ENCODE results near the gene ADORA2A. TPM values are rescaled to one million over a fixed set of nuclear protein-coding genes. Genes with fewer than 3 reads are reported as not detected.

ADORA2A gene
- total and polyA plus RNA-seq, 10 of the 15 experiments (the other 5 are each of a cell fraction or from before 2014, with no cell fraction given): 0.69 to 31.2 (median 18.3) TPM

DNA sequence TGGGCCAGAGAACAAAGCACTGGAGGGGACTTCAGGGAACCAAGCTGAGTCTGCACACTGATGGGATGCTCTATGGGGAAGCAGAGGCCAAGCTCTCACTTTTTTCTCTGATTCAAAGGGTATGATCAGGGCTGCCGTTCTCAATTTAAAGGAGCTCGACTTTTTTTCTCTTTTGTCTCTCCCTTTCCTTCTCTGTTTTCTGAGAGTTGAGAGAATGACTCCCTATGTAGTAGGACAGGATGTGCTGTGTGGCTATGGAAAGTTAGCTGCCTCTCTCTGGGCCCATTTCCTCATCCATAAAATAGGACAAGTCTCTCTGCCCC is 7.9 kb downstream of the ADORA2A start:
- Histone ChIP-seq H3K36me3 (ENCODE audit: control insufficient read depth in 2 of 2, insufficient read depth in 2 of 2, low read length in 1 of 2) (peaks cover 0 to 19% of the 10 kb centered on the region in 2 experiments; a peak in 3 of 4 replicates), H3K27me3 (replicated peaks in 1 of 2; ENCODE audit: control insufficient read depth in 2 of 2, insufficient read depth in 2 of 2, low read length in 1 of 2) (no peaks in the 10 kb centered on the region), H3K4me2 (ENCODE audit: control insufficient read depth, insufficient read depth) (peak overlapping the region; percentile 84), H3K9ac (ENCODE audit: control insufficient read depth, insufficient read depth, low read length) (peak overlapping the region; percentile 60), H3K79me2 (ENCODE audit: control insufficient read depth, insufficient read depth, low read length) (peaks cover 54% of the 10 kb centered on the region), H3K9me3 (replicated peaks; ENCODE audit: control insufficient read depth, insufficient read depth, low read length) (no peaks in the 10 kb centered on the region), H2AFZ (ENCODE audit: control insufficient read depth, low read depth, low read length) (no peak overlapping the region), H3K4me1 (ENCODE audit: control insufficient read depth, insufficient read depth, low read length) (peaks cover 72% of the 10 kb centered on the region), H3K27ac (ENCODE audit: control insufficient read depth, insufficient read depth) (peak overlapping the region; percentile 90), H3K4me3 (peak overlapping the region; percentile 56), H4K20me1 (ENCODE audit: control insufficient read depth, insufficient read depth) (no peaks in the 10 kb centered on the region)
- no peak for DNase-seq (ENCODE audit: low read depth, low spot score)
- 0% methylated on average over 2 of the region's 2 CpGs for WGBS (ENCODE audit: insufficient coverage, insufficient replicate concordance, low lambda C conversion rate, missing lambda C conversion rate)
- in situ Hi-C loops (cut with MboI) (loop anchor here (5.0 kb wide), 1 partner anchor 48 kb away; no protein-coding TSS in a partner anchor), intact Hi-C loops (cut with micrococcal nuclease; ENCODE audit: unreplicated experiment) (loop anchor here (2.0 to 10.0 kb wide), 2 partner anchors 68 to 110 kb away; no protein-coding TSS in a partner anchor)
- no TSS peak for BruUV-seq (replicated peaks)
- ATAC-seq: no peak
- CTCF ChIA-PET: interaction anchor here (1.0 to 19.9 kb wide), 17 partner anchors 8 to 279 kb away, joined by 3 to 332 read pairs (median 6); partner anchors contain the start of gene ADORA2A
- SMC1A ChIA-PET (ENCODE audit: uncharacterized antibody, unreplicated experiment): interaction anchor here (0.9 to 10.4 kb wide), 11 partner anchors 10 to 92 kb away, joined by 3 to 122 read pairs (median 7); partner anchors contain the start of gene ADORA2A
- FAIRE-seq: no peak
- POLR2A ChIA-PET: interaction anchor here (0.5 to 3.6 kb wide), 12 partner anchors 10 to 88 kb away, joined by 3 to 48 read pairs (median 7); no protein-coding TSS in a partner anchor
- RAD21 ChIA-PET (ENCODE audit: unreplicated experiment): interaction anchor here (1.1 to 8.1 kb wide), 17 partner anchors 9 to 118 kb away, joined by 3 to 111 read pairs (median 6); partner anchors contain the start of gene ADORA2A
- no peak for TF ChIP-seq IRF5 (IDR thresholded peaks at IDR 0.05; ENCODE audit: borderline replicate concordance)
- TF ChIP-seq ETV6 (conservative IDR thresholded peaks at IDR 0.05 in 1 of 2, IDR thresholded peaks at IDR 0.05 in 1 of 2; ENCODE audit: borderline replicate concordance in 1 of 2, low read depth in 1 of 2): no peak
- no peak for TF ChIP-seq NR2C1 (IDR thresholded peaks at IDR 0.05)
